Keratinocyte (primary cell): ENCODE data around the gene VWC2L. TPM values are rescaled to one million over a fixed set of nuclear protein-coding genes. Genes with fewer than 3 reads are reported as not detected.

Source experiments
- DNase-seq: peaks from one replicate; pipeline ENCODE4 v3.0.0-alpha.2; 2011; ENCODE audit warnings: low read depth, missing footprints, low spot score
- FAIRE-seq: peaks from 2 replicates; lab custom pipeline; 2011; peaks lifted over from hg19 to GRCh38; lab: Jason Lieb, UNC
- H2AFZ ChIP-seq: 2 replicates; pipeline ENCODE4 v1.6.0; 2012; ENCODE audit warnings: low read length, control low read depth, inconsistent platforms; ENCODE audit not compliant: control insufficient read depth
- H3K27ac ChIP-seq: 2 replicates; pipeline ENCODE4 v1.5.1; 2011; ENCODE audit warnings: low read length; ENCODE audit not compliant: control insufficient read depth, insufficient read depth
- H3K27me3 ChIP-seq: 3 replicates; pipeline ENCODE4 v1.6.0; 2011; ENCODE audit warnings: low read length; ENCODE audit not compliant: control insufficient read depth, insufficient read depth; ENCODE audit errors: extremely low read depth
- H3K36me3 ChIP-seq, 2 experiments: 2 replicates in 1 of 2; 3 replicates in 1 of 2; pipeline ENCODE4 v1.5.1; 2011; ENCODE audit warnings: low read length in 2 of 2, mild to moderate bottlenecking in 1 of 2; ENCODE audit not compliant: control insufficient read depth in 2 of 2, insufficient read depth in 2 of 2; ENCODE audit errors: extremely low read depth in 1 of 2
- H3K4me1 ChIP-seq: 3 replicates; pipeline ENCODE4 v1.5.1; 2011; ENCODE audit warnings: low read length; ENCODE audit not compliant: control insufficient read depth, insufficient read depth; ENCODE audit errors: extremely low read depth
- H3K4me2 ChIP-seq: 3 replicates; pipeline ENCODE4 v1.6.0; 2011; ENCODE audit warnings: low read depth, low read length; ENCODE audit not compliant: control insufficient read depth, insufficient read depth; ENCODE audit errors: extremely low read depth
- H3K4me3 ChIP-seq, 3 experiments: fragments of 200-600 bp in 1 of 3; sonication (generic) in 1 of 3; 2 replicates in 2 of 3; 3 replicates in 1 of 3; pipeline ENCODE4 v1.5.1; 2011 to 2016; ENCODE audit warnings: low read length in 3 of 3, mild to moderate bottlenecking in 3 of 3, control low read depth in 2 of 3, inconsistent platforms in 1 of 3, low read depth in 1 of 3, mixed read lengths in 1 of 3, mixed run types in 1 of 3, moderate library complexity in 1 of 3; ENCODE audit not compliant: control insufficient read depth in 2 of 3, insufficient read depth in 2 of 3; ENCODE audit errors: extremely low read depth in 1 of 3
- H3K79me2 ChIP-seq: 2 replicates; pipeline ENCODE4 v1.6.0; 2012; ENCODE audit warnings: low read length; ENCODE audit not compliant: control insufficient read depth, insufficient read depth
- H3K9ac ChIP-seq: 3 replicates; pipeline ENCODE4 v1.6.0; 2011; ENCODE audit warnings: low read length; ENCODE audit not compliant: control insufficient read depth, insufficient read depth; ENCODE audit errors: extremely low read depth
- H3K9me1 ChIP-seq: 3 replicates; pipeline ENCODE4 v1.6.0; 2011; ENCODE audit warnings: low read length; ENCODE audit not compliant: control insufficient read depth, insufficient read depth; ENCODE audit errors: extremely low read depth
- H3K9me3 ChIP-seq: 2 replicates; pipeline ENCODE4 v1.5.1; 2012; ENCODE audit warnings: low read depth, low read length; ENCODE audit not compliant: control insufficient read depth
- H4K20me1 ChIP-seq: 3 replicates; pipeline ENCODE4 v1.6.0; 2011; ENCODE audit warnings: low read length; ENCODE audit not compliant: control insufficient read depth, insufficient read depth; ENCODE audit errors: extremely low read depth
- CTCF ChIP-seq, 3 experiments: IDR thresholded peaks in 1 of 3; conservative IDR thresholded peaks in 1 of 3; optimal IDR thresholded peaks in 1 of 3; 2 replicates in 2 of 3; 3 replicates in 1 of 3; pipeline versions ENCODE3 to v1.5.1; 2011; ENCODE audit warnings: low read length in 3 of 3, mild to moderate bottlenecking in 3 of 3, moderate library complexity in 2 of 3, control low read depth in 1 of 3, inconsistent platforms in 1 of 3; ENCODE audit not compliant: insufficient read depth in 2 of 3; ENCODE audit errors: extremely low read depth in 1 of 3
- EZH2 ChIP-seq: IDR thresholded peaks from one replicate; pipeline ENCODE4 v1.6.1; 2012; ENCODE audit warnings: inconsistent platforms, mild to moderate bottlenecking, low read length, moderate library complexity
- dilution Hi-C: fragments of 300-500 bp; cut with MboI; formaldehyde crosslinking; loops from one replicate; pipeline ENCODE4 v1.7.0; 2020; ENCODE audit warnings: low sequenced_read_pairs; ENCODE audit not compliant: extremely low pct_ligation_motif_present
- polyA plus RNA-seq, 5 experiments: library from polyadenylated mRNA; depleted of rRNA in 3 of 5; stranded (reverse) in 3 of 5; stranded (forward) in 1 of 5; unstranded in 1 of 5; fragments of >200 nt; gene quantifications; 1 replicate in 1 of 5; 2 replicates in 3 of 5; 3 replicates in 1 of 5; pipeline versions ENCODE4 v1.2.1 to v1.2.3, GENCODE V29; 2011 to 2012; ENCODE audit warnings: missing spikeins in 2 of 5, low read depth in 1 of 5, low replicate concordance in 1 of 5

Gene VWC2L
- polyA plus RNA-seq, 1 donor (not counting 4 experiments of a cell fraction or from before 2014, with no cell fraction given) = not detected

- no peaks in the 10 kb centered on the region for H4K20me1 ChIP-seq
- H3K4me2 ChIP-seq = no peak overlapping the region
- TF ChIP-seq CTCF (optimal IDR thresholded peaks at IDR 0.05 in 1 of 3, IDR thresholded peaks at IDR 0.05 in 1 of 3, conservative IDR thresholded peaks at IDR 0.05 in 1 of 3; ENCODE audit: extremely low read depth in 1 of 3, insufficient read depth in 2 of 3, low read length in 3 of 3) = no peak
- no peak for TF ChIP-seq EZH2
- H3K4me3 ChIP-seq = no peak overlapping the region
- H3K27ac ChIP-seq = no peak overlapping the region
- H3K36me3 ChIP-seq = no peaks in the 10 kb centered on the region
- no peaks in the 10 kb centered on the region for H3K79me2 ChIP-seq
- no peaks in the 10 kb centered on the region for H3K9me3 ChIP-seq
- H3K9me1 ChIP-seq = no peaks in the 10 kb centered on the region
- DNase-seq (no peak), FAIRE-seq (no peak)
- no peak overlapping the region for H3K9ac ChIP-seq
- H3K4me1 ChIP-seq = no peaks in the 10 kb centered on the region
- H3K27me3 ChIP-seq = no peaks in the 10 kb centered on the region
- dilution Hi-C loops = no loop called here
- H2AFZ ChIP-seq = no peak overlapping the region
Observed at GRCh38 chr2:214450118-214450894, 39.5 kb downstream of the VWC2L start.

- FAIRE-seq (no peak), DNase-seq (no peak)
- Histone ChIP-seq H3K9ac (no peak overlapping the region), H3K4me3 (no peak overlapping the region), H4K20me1 (no peaks in the 10 kb centered on the region), H3K4me2 (no peak overlapping the region), H3K4me1 (no peaks in the 10 kb centered on the region), H3K79me2 (no peaks in the 10 kb centered on the region), H3K27ac (no peak overlapping the region), H2AFZ (no peak overlapping the region), H3K36me3 (no peaks in the 10 kb centered on the region), H3K27me3 (no peaks in the 10 kb centered on the region), H3K9me1 (no peaks in the 10 kb centered on the region), H3K9me3 (no peaks in the 10 kb centered on the region)
- dilution Hi-C loops = no loop called here
- TF ChIP-seq EZH2 (no peak), CTCF (optimal IDR thresholded peaks at IDR 0.05 in 1 of 3, IDR thresholded peaks at IDR 0.05 in 1 of 3, conservative IDR thresholded peaks at IDR 0.05 in 1 of 3; ENCODE audit: extremely low read depth in 1 of 3, insufficient read depth in 2 of 3, low read length in 3 of 3) (no peak)
Observed at GRCh38 chr2:214451516-214452275, 40.8 kb downstream of the VWC2L start.
